IPS-18a (cell line): Measurements from ENCODE around the gene MEX3A.

Experiments used
- H3K27ac ChIP-seq: one replicate; pipeline ENCODE4 v1.5.1; 2013; ENCODE audit warnings: low read length
- H3K27me3 ChIP-seq: one replicate; pipeline ENCODE4 v1.6.1; 2013; ENCODE audit warnings: mild to moderate bottlenecking, low read length; ENCODE audit not compliant: control insufficient read depth, insufficient read depth
- H3K36me3 ChIP-seq: one replicate; pipeline ENCODE4 v1.6.1; 2013; ENCODE audit warnings: low read depth, low read length; ENCODE audit not compliant: control insufficient read depth
- H3K4me1 ChIP-seq: one replicate; pipeline ENCODE4 v1.6.1; 2013; ENCODE audit warnings: low read depth, low read length; ENCODE audit not compliant: control insufficient read depth
- H3K4me3 ChIP-seq: one replicate; pipeline ENCODE4 v1.5.1; 2013; ENCODE audit warnings: low read length
- H3K9ac ChIP-seq: one replicate; pipeline ENCODE4 v1.6.1; 2013; ENCODE audit warnings: mild to moderate bottlenecking, low read length, moderate library complexity
- H3K9me3 ChIP-seq: one replicate; pipeline ENCODE4 v1.6.1; 2013; ENCODE audit warnings: low read depth, low read length; ENCODE audit not compliant: control insufficient read depth

The MEX3A gene

GRCh38 chr1:156097499-156098178 is 15.4 kb upstream of the MEX3A start:
- no peak overlapping the region for H3K9ac ChIP-seq
- no peaks in the 10 kb centered on the region for H3K9me3 ChIP-seq
- H3K36me3 ChIP-seq: peaks cover 10% of the 10 kb centered on the region
- no peak overlapping the region for H3K27ac ChIP-seq
- peaks cover 7% of the 10 kb centered on the region for H3K4me1 ChIP-seq
- H3K4me3 ChIP-seq: no peak overlapping the region
- no peaks in the 10 kb centered on the region for H3K27me3 ChIP-seq

- Histone ChIP-seq H3K4me1 (peaks cover 7% of the 10 kb centered on the region), H3K27me3 (no peaks in the 10 kb centered on the region), H3K27ac (no peak overlapping the region), H3K9ac (no peak overlapping the region), H3K4me3 (no peak overlapping the region), H3K9me3 (no peaks in the 10 kb centered on the region), H3K36me3 (peaks cover 10% of the 10 kb centered on the region)
These were observed 14.6 kb upstream of the MEX3A start for GRCh38 chr1:156096640-156097391.

GRCh38 chr1:156095906-156096508 is 13.7 kb upstream of the MEX3A start:
- H3K36me3 ChIP-seq: peaks cover 10% of the 10 kb centered on the region
- no peaks in the 10 kb centered on the region for H3K9me3 ChIP-seq
- peaks cover 7% of the 10 kb centered on the region for H3K4me1 ChIP-seq
- H3K4me3 ChIP-seq: no peak overlapping the region
- no peak overlapping the region for H3K9ac ChIP-seq
- H3K27me3 ChIP-seq: no peaks in the 10 kb centered on the region
- H3K27ac ChIP-seq: no peak overlapping the region

- Histone ChIP-seq H3K27me3 (no peaks in the 10 kb centered on the region), H3K9me3 (no peaks in the 10 kb centered on the region), H3K4me3 (no peak overlapping the region), H3K27ac (no peak overlapping the region), H3K36me3 (peaks cover 8% of the 10 kb centered on the region), H3K9ac (no peak overlapping the region), H3K4me1 (peaks cover 4% of the 10 kb centered on the region)
These were observed 9.3 kb upstream of the MEX3A start for GRCh38 chr1:156091610-156092009.

GRCh38 chr1:156090840-156091188 is 8.5 kb upstream of the MEX3A start:
- H3K4me1 ChIP-seq: peaks cover 3% of the 10 kb centered on the region
- H3K9me3 ChIP-seq: no peaks in the 10 kb centered on the region
- H3K27me3 ChIP-seq: no peaks in the 10 kb centered on the region
- H3K27ac ChIP-seq: no peak overlapping the region
- no peak overlapping the region for H3K9ac ChIP-seq
- peaks cover 8% of the 10 kb centered on the region for H3K36me3 ChIP-seq
- H3K4me3 ChIP-seq: no peak overlapping the region

- H3K4me3 ChIP-seq: no peak overlapping the region
- H3K9ac ChIP-seq: no peak overlapping the region
- H3K36me3 ChIP-seq: peaks cover 8% of the 10 kb centered on the region
- no peaks in the 10 kb centered on the region for H3K27me3 ChIP-seq
- H3K9me3 ChIP-seq: no peaks in the 10 kb centered on the region
- peaks cover 7% of the 10 kb centered on the region for H3K4me1 ChIP-seq
- H3K27ac ChIP-seq: no peak overlapping the region
These were observed 8.0 kb upstream of the MEX3A start for GRCh38 chr1:156090138-156090839.

- Histone ChIP-seq H3K9ac (no peak overlapping the region), H3K4me3 (no peak overlapping the region), H3K4me1 (peaks cover 12% of the 10 kb centered on the region), H3K27me3 (no peaks in the 10 kb centered on the region), H3K36me3 (peaks cover 8% of the 10 kb centered on the region), H3K27ac (no peak overlapping the region), H3K9me3 (no peaks in the 10 kb centered on the region)
These were observed 7.4 kb upstream of the MEX3A start for GRCh38 chr1:156089704-156090103.

- Histone ChIP-seq H3K9me3 (no peaks in the 10 kb centered on the region), H3K27me3 (no peaks in the 10 kb centered on the region), H3K36me3 (no peaks in the 10 kb centered on the region), H3K4me3 (no peak overlapping the region), H3K4me1 (peaks cover 24% of the 10 kb centered on the region), H3K27ac (no peak overlapping the region), H3K9ac (no peak overlapping the region)
These were observed 4.0 kb upstream of the MEX3A start for GRCh38 chr1:156086256-156086662.

GRCh38 chr1:156083800-156084790 is 1.8 kb upstream of the MEX3A start:
- Histone ChIP-seq H3K4me1 (peaks cover 32% of the 10 kb centered on the region), H3K27ac (peak overlapping the region; percentile 22), H3K4me3 (peak overlapping the region; percentile 95), H3K9ac (peak overlapping the region; percentile 83), H3K27me3 (no peaks in the 10 kb centered on the region), H3K36me3 (no peaks in the 10 kb centered on the region), H3K9me3 (no peaks in the 10 kb centered on the region)

GRCh38 chr1:156081917-156082308 is 352 bp downstream of the MEX3A start:
- H3K27ac ChIP-seq: peak overlapping the region; percentile 80
- H3K9me3 ChIP-seq: no peaks in the 10 kb centered on the region
- peaks cover 52% of the 10 kb centered on the region for H3K4me1 ChIP-seq
- H3K4me3 ChIP-seq: peak overlapping the region; percentile 95
- peak overlapping the region; percentile 87 for H3K9ac ChIP-seq
- H3K27me3 ChIP-seq: no peaks in the 10 kb centered on the region
- H3K36me3 ChIP-seq: peaks cover 11% of the 10 kb centered on the region
